Mammary epithelial cell (primary cell): Measurements from ENCODE around the gene ARHGAP26.

Source experiments
- CTCF ChIP-seq, 2 donors: IDR thresholded peaks in 1 of 2; conservative IDR thresholded peaks in 1 of 2; 2 replicates each; pipeline ENCODE4 v1.5.1; 2011 to 2012; ENCODE audit warnings: inconsistent platforms in 2 of 2, low read length in 2 of 2, mild to moderate bottlenecking in 2 of 2, control low read depth in 1 of 2, low read depth in 1 of 2; ENCODE audit not compliant: insufficient read depth in 1 of 2; ENCODE audit errors: extremely low read depth in 1 of 2
- EZH2 ChIP-seq: IDR thresholded peaks from 2 replicates; pipeline ENCODE4 v1.6.1; 2012; ENCODE audit warnings: low read length, inconsistent platforms, borderline replicate concordance

DNA sequence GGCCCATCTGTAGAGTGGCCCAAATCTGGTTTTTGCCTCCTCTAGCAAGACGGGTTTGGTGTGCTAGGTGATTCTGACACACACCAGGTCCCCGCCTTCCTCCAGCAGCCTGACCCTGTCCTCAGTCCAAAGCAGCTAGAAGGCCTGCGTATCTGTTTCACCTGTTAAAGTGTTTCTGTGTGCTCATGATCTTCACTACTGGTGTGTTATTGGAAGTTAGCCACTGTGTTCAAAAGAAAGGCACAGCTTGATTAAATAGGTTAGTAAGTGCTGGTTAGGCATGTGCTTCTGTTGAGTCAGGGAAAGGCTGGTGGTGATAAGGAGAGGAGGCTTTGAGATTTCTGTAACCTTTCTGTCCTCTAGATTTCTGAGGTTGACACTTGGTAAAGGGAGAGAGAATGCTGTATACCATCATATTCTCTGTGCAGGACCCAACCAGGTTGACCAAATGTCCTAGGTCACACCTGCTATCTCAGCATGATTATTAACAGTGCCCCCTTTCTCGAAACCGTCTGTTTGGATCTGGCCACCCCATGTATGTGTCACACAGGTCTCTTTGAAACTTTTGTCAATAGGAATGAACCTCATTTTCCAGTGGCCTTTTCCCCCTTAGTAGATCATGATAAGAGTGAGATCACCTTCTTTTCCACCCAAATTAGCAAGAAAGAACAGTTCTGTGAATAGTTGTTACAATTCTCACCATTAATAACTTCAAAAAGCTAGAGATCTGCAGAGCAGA is 58.8 kb downstream of the ARHGAP26 start:
- TF ChIP-seq EZH2 = no peak
- TF ChIP-seq CTCF (conservative IDR thresholded peaks at IDR 0.05 in 1 of 2, IDR thresholded peaks at IDR 0.05 in 1 of 2; ENCODE audit: extremely low read depth in 1 of 2, insufficient read depth in 1 of 2, low read depth in 1 of 2, low read length in 2 of 2) = no peak
